ENCODE data around the gene VPS8.

DNA sequence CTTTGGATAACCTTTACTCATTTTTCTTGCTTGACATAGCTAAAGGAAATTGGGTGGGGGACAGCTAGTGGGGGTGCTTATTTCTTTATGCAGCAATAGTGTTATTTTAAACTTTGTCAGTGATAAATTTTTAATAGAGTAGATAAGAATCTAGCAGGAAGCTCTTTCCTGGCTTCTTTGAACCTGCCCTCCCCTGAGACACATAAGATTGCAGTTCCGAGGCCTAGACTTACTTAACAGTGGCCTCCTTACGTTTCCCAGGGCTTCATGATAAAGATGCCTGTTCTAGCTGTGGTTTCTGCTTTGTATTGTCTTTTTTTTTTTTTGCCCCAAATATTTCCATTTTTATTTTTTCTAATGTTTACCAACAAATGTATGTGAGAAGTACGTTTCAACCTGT lies 170.1 kb downstream of the VPS8 start:
- TF ChIP-seq, protein P1, sequence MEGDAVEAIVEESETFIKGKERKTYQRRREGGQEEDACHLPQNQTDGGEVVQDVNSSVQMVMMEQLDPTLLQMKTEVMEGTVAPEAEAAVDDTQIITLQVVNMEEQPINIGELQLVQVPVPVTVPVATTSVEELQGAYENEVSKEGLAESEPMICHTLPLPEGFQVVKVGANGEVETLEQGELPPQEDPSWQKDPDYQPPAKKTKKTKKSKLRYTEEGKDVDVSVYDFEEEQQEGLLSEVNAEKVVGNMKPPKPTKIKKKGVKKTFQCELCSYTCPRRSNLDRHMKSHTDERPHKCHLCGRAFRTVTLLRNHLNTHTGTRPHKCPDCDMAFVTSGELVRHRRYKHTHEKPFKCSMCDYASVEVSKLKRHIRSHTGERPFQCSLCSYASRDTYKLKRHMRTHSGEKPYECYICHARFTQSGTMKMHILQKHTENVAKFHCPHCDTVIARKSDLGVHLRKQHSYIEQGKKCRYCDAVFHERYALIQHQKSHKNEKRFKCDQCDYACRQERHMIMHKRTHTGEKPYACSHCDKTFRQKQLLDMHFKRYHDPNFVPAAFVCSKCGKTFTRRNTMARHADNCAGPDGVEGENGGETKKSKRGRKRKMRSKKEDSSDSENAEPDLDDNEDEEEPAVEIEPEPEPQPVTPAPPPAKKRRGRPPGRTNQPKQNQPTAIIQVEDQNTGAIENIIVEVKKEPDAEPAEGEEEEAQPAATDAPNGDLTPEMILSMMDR (IDR thresholded peaks at IDR 0.05; ENCODE audit: insufficient read depth, low read length, poor library complexity, severe bottlenecking): no peak
- TF ChIP-seq EZH2phosphoT487 (conservative IDR thresholded peaks at IDR 0.05; ENCODE audit: low read length): no peak

All from SU-DHL-6 (cell line).